ENCODE measurements around the gene MPZL3.

The MPZL3 gene

GRCh38 chr11:118233850-118234249, 18.3 kb downstream of the MPZL3 start:
- in situ Hi-C loops (cut with MboI; ENCODE audit: low sequenced_read_pairs) = no loop called here

- in situ Hi-C loops (cut with MboI; ENCODE audit: low sequenced_read_pairs) = no loop called here
These were observed 18.8 kb downstream of the MPZL3 start for GRCh38 chr11:118233377-118233776.

- in situ Hi-C loops (cut with MboI; ENCODE audit: low sequenced_read_pairs) = no loop called here
These were observed 19.5 kb downstream of the MPZL3 start for GRCh38 chr11:118232659-118233058.

GRCh38 chr11:118231461-118231860, 20.7 kb downstream of the MPZL3 start:
- in situ Hi-C loops (cut with MboI; ENCODE audit: low sequenced_read_pairs) = no loop called here

GRCh38 chr11:118230088-118230487, 22.1 kb downstream of the MPZL3 start:
- in situ Hi-C loops (cut with MboI; ENCODE audit: low sequenced_read_pairs) = no loop called here

GRCh38 chr11:118229274-118229847, 22.8 kb downstream of the MPZL3 start:
- in situ Hi-C loops (cut with MboI; ENCODE audit: low sequenced_read_pairs) = no loop called here

GRCh38 chr11:118227865-118228785, 24.0 kb downstream of the MPZL3 start:
- in situ Hi-C loops (cut with MboI; ENCODE audit: low sequenced_read_pairs) = no loop called here

GRCh38 chr11:118226781-118227180, 25.4 kb downstream of the MPZL3 start:
- in situ Hi-C loops (cut with MboI; ENCODE audit: low sequenced_read_pairs) = no loop called here

GRCh38 chr11:118226296-118226695, 25.9 kb downstream of the MPZL3 start:
- in situ Hi-C loops (cut with MboI; ENCODE audit: low sequenced_read_pairs) = no loop called here

- in situ Hi-C loops (cut with MboI; ENCODE audit: low sequenced_read_pairs) = no loop called here
These were observed 27.5 kb downstream of the MPZL3 start, which contains the start of gene JAML for GRCh38 chr11:118224511-118225188. Gene JAML (minus strand): TSS chr11:118225011. CDS start chr11:118214866, 10,145 bp downstream.

GRCh38 chr11:118223992-118224391, 28.2 kb downstream of the MPZL3 start:
- in situ Hi-C loops (cut with MboI; ENCODE audit: low sequenced_read_pairs) = no loop called here

- in situ Hi-C loops (cut with MboI; ENCODE audit: low sequenced_read_pairs) = no loop called here
These were observed 28.6 kb downstream of the MPZL3 start for GRCh38 chr11:118223570-118223969.

- in situ Hi-C loops (cut with MboI; ENCODE audit: low sequenced_read_pairs) = no loop called here
These were observed 29.7 kb downstream of the MPZL3 start for GRCh38 chr11:118222437-118222836.

GRCh38 chr11:118221419-118221818, 30.7 kb downstream of the MPZL3 start:
- in situ Hi-C loops (cut with MboI; ENCODE audit: low sequenced_read_pairs) = no loop called here

- in situ Hi-C loops (cut with MboI; ENCODE audit: low sequenced_read_pairs) = no loop called here
These were observed 32.4 kb downstream of the MPZL3 start for GRCh38 chr11:118219732-118220131.

GRCh38 chr11:118219244-118219643, 32.9 kb downstream of the MPZL3 start:
- in situ Hi-C loops (cut with MboI; ENCODE audit: low sequenced_read_pairs) = no loop called here

- in situ Hi-C loops (cut with MboI; ENCODE audit: low sequenced_read_pairs) = no loop called here
These were observed 34.6 kb downstream of the MPZL3 start for GRCh38 chr11:118217575-118217974.

- in situ Hi-C loops (cut with MboI; ENCODE audit: low sequenced_read_pairs) = no loop called here
These were observed 35.3 kb downstream of the MPZL3 start for GRCh38 chr11:118216621-118217481.

- in situ Hi-C loops (cut with MboI; ENCODE audit: low sequenced_read_pairs) = no loop called here
These were observed 36.4 kb downstream of the MPZL3 start for GRCh38 chr11:118215765-118216164.

- in situ Hi-C loops (cut with MboI; ENCODE audit: low sequenced_read_pairs) = no loop called here
These were observed 36.9 kb downstream of the MPZL3 start for GRCh38 chr11:118215262-118215661.

All from hTERT RPE-1 (cell line).